HEK293 (cell line): Measurements from ENCODE around the gene PGM1.

Source experiments
- CTCF ChIA-PET: fragments of 350-600 bp; formaldehyde crosslinking; extraction: SDS; loops from one replicate; lab custom pipeline; 2021; ENCODE audit warnings: antibody characterized with exemption; lab: Yijun Ruan, JAX
- POLR2A ChIA-PET: fragments of 300-600 bp; formaldehyde crosslinking; extraction: SDS; loops from one replicate; lab custom pipeline; 2020; ENCODE audit warnings: antibody characterized with exemption, inconsistent platforms; lab: Yijun Ruan, JAX
- H3K27ac ChIP-seq: fragments of 200-500 bp; sonication (Bioruptor generic); 2 replicates; pipeline ENCODE4 v1.5.1; 2014; ENCODE audit warnings: low read depth, low read length, control low read depth, inconsistent platforms; ENCODE audit errors: extremely low read depth
- H3K36me3 ChIP-seq, 2 experiments: fragments of 200-500 bp in 1 of 2; sonication (Bioruptor generic) in 1 of 2; 1 replicate in 1 of 2; 2 replicates in 1 of 2; pipeline ENCODE4 v1.5.1; 2014 to 2017; ENCODE audit warnings: inconsistent platforms in 2 of 2, low read length in 2 of 2; ENCODE audit not compliant: control insufficient read depth in 2 of 2, insufficient read depth in 1 of 2
- H3K4me1 ChIP-seq: fragments of 200-500 bp; sonication (Bioruptor generic); 2 replicates; pipeline ENCODE4 v1.5.1; 2014; ENCODE audit warnings: mild to moderate bottlenecking, low read length, inconsistent platforms; ENCODE audit not compliant: control insufficient read depth, insufficient read depth
- H3K4me3 ChIP-seq: 2 replicates; pipeline ENCODE4 v1.5.1; 2011; ENCODE audit warnings: low read depth, mild to moderate bottlenecking, control low read depth, low read length, moderate library complexity
- H3K9me3 ChIP-seq: fragments of 200-500 bp; sonication (Bioruptor generic); 2 replicates; pipeline ENCODE4 v1.5.1; 2014; ENCODE audit warnings: low read depth, low read length, inconsistent platforms; ENCODE audit not compliant: control insufficient read depth, insufficient read depth
- GLI4 ChIP-seq: fragments of 450-650 bp; formaldehyde crosslinking; IDR thresholded peaks from 2 replicates; pipeline ENCODE4 v1.5.1; 2016; ENCODE audit warnings: missing biosample characterization, missing genetic modification characterization
- GLIS1 ChIP-seq: fragments of 450-650 bp; formaldehyde crosslinking; IDR thresholded peaks from 2 replicates; pipeline ENCODE4 v1.5.1; 2016; ENCODE audit warnings: missing biosample characterization, missing genetic modification characterization
- YY1 ChIP-seq: fragments of 450-650 bp; formaldehyde crosslinking; IDR thresholded peaks from 2 replicates; pipeline ENCODE4 v1.5.1; 2018; ENCODE audit warnings: missing biosample characterization, missing genetic modification characterization
- ZBTB26 ChIP-seq: fragments of 450-650 bp; formaldehyde crosslinking; optimal IDR thresholded peaks from 2 replicates; pipeline ENCODE3; 2016; ENCODE audit warnings: missing biosample characterization, mild to moderate bottlenecking, missing genetic modification characterization
- ZBTB49 ChIP-seq: fragments of 450-650 bp; formaldehyde crosslinking; IDR thresholded peaks from 2 replicates; pipeline ENCODE4 v1.5.1; 2016; ENCODE audit warnings: missing biosample characterization, missing genetic modification characterization, low read depth
- ZBTB7A ChIP-seq: fragments of 450-650 bp; formaldehyde crosslinking; IDR thresholded peaks from 2 replicates; pipeline ENCODE4 v1.5.1; 2016; ENCODE audit warnings: low read depth, missing biosample characterization, missing genetic modification characterization
- ZIC2 ChIP-seq: fragments of 450-650 bp; formaldehyde crosslinking; IDR thresholded peaks from 2 replicates; pipeline ENCODE4 v1.5.1; 2016; ENCODE audit warnings: missing biosample characterization, missing genetic modification characterization
- ZNF174 ChIP-seq: fragments of 450-650 bp; formaldehyde crosslinking; IDR thresholded peaks from 2 replicates; pipeline ENCODE4 v1.5.0; 2017; ENCODE audit warnings: missing biosample characterization, mild to moderate bottlenecking, missing genetic modification characterization
- ZNF18 ChIP-seq: fragments of 450-650 bp; formaldehyde crosslinking; IDR thresholded peaks from 2 replicates; pipeline ENCODE4 v1.5.1; 2016; ENCODE audit warnings: missing biosample characterization, missing genetic modification characterization
- ZNF184 ChIP-seq: fragments of 450-650 bp; IDR thresholded peaks from 2 replicates; pipeline ENCODE4 v1.5.1; 2018; ENCODE audit warnings: missing biosample characterization, mild to moderate bottlenecking, missing genetic modification characterization
- ZNF214 ChIP-seq: fragments of 450-650 bp; formaldehyde crosslinking; IDR thresholded peaks from 2 replicates; pipeline ENCODE4 v1.5.1; 2017; ENCODE audit warnings: missing biosample characterization, mild to moderate bottlenecking, missing genetic modification characterization, borderline replicate concordance
- ZNF24 ChIP-seq: fragments of 450-650 bp; formaldehyde crosslinking; IDR thresholded peaks from 2 replicates; pipeline ENCODE4 v1.5.1; 2016; ENCODE audit warnings: missing biosample characterization, missing genetic modification characterization
- ZNF266 ChIP-seq: fragments of 450-650 bp; formaldehyde crosslinking; IDR thresholded peaks from 2 replicates; pipeline ENCODE4 v1.5.1; 2016; ENCODE audit warnings: missing biosample characterization, missing genetic modification characterization, low read depth
- ZNF311 ChIP-seq: fragments of 450-650 bp; formaldehyde crosslinking; IDR thresholded peaks from 2 replicates; pipeline ENCODE4 v1.5.1; 2017; ENCODE audit warnings: missing biosample characterization, missing genetic modification characterization, borderline replicate concordance
- ZNF580 ChIP-seq: fragments of 450-650 bp; formaldehyde crosslinking; IDR thresholded peaks from 2 replicates; pipeline ENCODE4 v1.5.1; 2016; ENCODE audit warnings: missing biosample characterization, missing genetic modification characterization
- ZNF624 ChIP-seq: fragments of 450-650 bp; formaldehyde crosslinking; IDR thresholded peaks from 2 replicates; pipeline ENCODE4 v1.5.1; 2017; ENCODE audit warnings: missing biosample characterization, missing genetic modification characterization
- ZNF658 ChIP-seq: fragments of 450-650 bp; formaldehyde crosslinking; IDR thresholded peaks from 2 replicates; pipeline ENCODE4; 2016; ENCODE audit warnings: missing biosample characterization, missing genetic modification characterization
- ZNF664 ChIP-seq: fragments of 450-650 bp; formaldehyde crosslinking; IDR thresholded peaks from 2 replicates; pipeline ENCODE4 v1.5.1; 2016; ENCODE audit warnings: missing biosample characterization, missing genetic modification characterization
- ZNF768 ChIP-seq: fragments of 450-650 bp; formaldehyde crosslinking; IDR thresholded peaks from 2 replicates; pipeline ENCODE4 v1.5.1; 2018; ENCODE audit warnings: missing biosample characterization, mild to moderate bottlenecking, missing genetic modification characterization
- ZNF777 ChIP-seq: fragments of 450-650 bp; formaldehyde crosslinking; IDR thresholded peaks from 2 replicates; pipeline ENCODE4 v1.5.1; 2017; ENCODE audit warnings: missing biosample characterization, missing genetic modification characterization, borderline replicate concordance
- ZSCAN23 ChIP-seq: fragments of 450-650 bp; formaldehyde crosslinking; IDR thresholded peaks from 2 replicates; pipeline ENCODE4 v1.5.1; 2016; ENCODE audit warnings: missing biosample characterization, missing genetic modification characterization

PGM1 gene

GRCh38 chr1:63600248-63600647, 7.0 kb downstream of the PGM1 start:
- TF ChIP-seq ZNF664 (tag by site-specific recombination) (peak; percentile 64; the same call in 1 of the 2 replicates), GLIS1 (tag by site-specific recombination) (no peak)
- no peak overlapping the region for H3K27ac ChIP-seq
- CTCF ChIA-PET: no interaction called here

GRCh38 chr1:63601061-63601460, 7.8 kb downstream of the PGM1 start:
- H3K9me3 ChIP-seq: no peaks in the 10 kb centered on the region
- TF ChIP-seq ZBTB26 (no peak), GLI4 (tag by site-specific recombination) (no peak), YY1 (tag by site-specific recombination) (no peak), ZNF624 (tag by site-specific recombination) (no peak)
- ChIA-PET POLR2A (no interaction called here), CTCF (interaction anchor here (0.8 kb wide), 1 partner anchor 34 kb away, joined by 3 read pairs; no protein-coding TSS in a partner anchor)
- no peaks in the 10 kb centered on the region for H3K4me1 ChIP-seq
- no peak overlapping the region for H3K4me3 ChIP-seq
- peaks cover 0 to 4% of the 10 kb centered on the region in 2 experiments; a peak in 1 of 3 replicates for H3K36me3 ChIP-seq
- H3K27ac ChIP-seq: no peak overlapping the region

More at GRCh38 chr1:63600248-63600647, 7.0 kb downstream of the PGM1 start:
- POLR2A ChIA-PET: no interaction called here
- Histone ChIP-seq H3K9me3 (no peaks in the 10 kb centered on the region), H3K4me3 (no peak overlapping the region), H3K4me1 (no peaks in the 10 kb centered on the region), H3K36me3 (peaks cover 0 to 4% of the 10 kb centered on the region in 2 experiments; a peak in 1 of 3 replicates)

- POLR2A ChIA-PET: no interaction called here
- peak; percentile 81 for TF ChIP-seq ZIC2
- no peak for TF ChIP-seq ZBTB7A (tag by site-specific recombination)
- TF ChIP-seq ZNF24: no peak
- no peak for TF ChIP-seq ZSCAN23 (tag by site-specific recombination)
- CTCF ChIA-PET: interaction anchor here (0.8 kb wide), 1 partner anchor 34 kb away, joined by 3 read pairs; no protein-coding TSS in a partner anchor
- H3K36me3 ChIP-seq: peaks cover 0 to 4% of the 10 kb centered on the region in 2 experiments; a peak in 1 of 3 replicates
- H3K27ac ChIP-seq: no peak overlapping the region
- H3K4me1 ChIP-seq: no peaks in the 10 kb centered on the region
- H3K9me3 ChIP-seq: no peaks in the 10 kb centered on the region
- H3K4me3 ChIP-seq: no peak overlapping the region
These were observed 8.3 kb downstream of the PGM1 start for GRCh38 chr1:63601463-63601862.

- Histone ChIP-seq H3K27ac (no peak overlapping the region), H3K9me3 (no peaks in the 10 kb centered on the region), H3K4me3 (no peak overlapping the region), H3K36me3 (peaks cover 0 to 4% of the 10 kb centered on the region in 2 experiments; a peak in 1 of 3 replicates), H3K4me1 (no peaks in the 10 kb centered on the region)
- POLR2A ChIA-PET: no interaction called here
- CTCF ChIA-PET: interaction anchor here (0.8 kb wide), 1 partner anchor 33 kb away, joined by 3 read pairs; no protein-coding TSS in a partner anchor
- TF ChIP-seq ZNF184 (tag by site-specific recombination): no peak
- TF ChIP-seq ZBTB49: no peak
- no peak for TF ChIP-seq ZNF658 (tag by site-specific recombination)
- no peak for TF ChIP-seq ZNF266 (tag by site-specific recombination)
- TF ChIP-seq ZNF777: no peak
- TF ChIP-seq ZNF174: no peak
- TF ChIP-seq ZNF18 (tag by site-specific recombination): no peak
- TF ChIP-seq ZNF580 (tag by site-specific recombination): no peak
- no peak for TF ChIP-seq ZNF311
- no peak for TF ChIP-seq ZNF214 (tag by site-specific recombination)
- no peak for TF ChIP-seq ZNF768 (tag by site-specific recombination)
These were observed 8.7 kb downstream of the PGM1 start for GRCh38 chr1:63601912-63602311.
